AML-193 (cell line): ENCODE measurements around the gene MRPS2.

Experiments used
- DNase-seq, 2 experiments: peaks; one replicate each; lab custom pipeline; 2025; lab: John Stamatoyannopoulos, UW

The MRPS2 gene

GRCh38 chr9:135480071-135480939 is 20.2 kb upstream of the MRPS2 start:
- DNase-seq, result no peak

GRCh38 chr9:135480940-135481310 is 19.6 kb upstream of the MRPS2 start:
- no peak for DNase-seq

DNA sequence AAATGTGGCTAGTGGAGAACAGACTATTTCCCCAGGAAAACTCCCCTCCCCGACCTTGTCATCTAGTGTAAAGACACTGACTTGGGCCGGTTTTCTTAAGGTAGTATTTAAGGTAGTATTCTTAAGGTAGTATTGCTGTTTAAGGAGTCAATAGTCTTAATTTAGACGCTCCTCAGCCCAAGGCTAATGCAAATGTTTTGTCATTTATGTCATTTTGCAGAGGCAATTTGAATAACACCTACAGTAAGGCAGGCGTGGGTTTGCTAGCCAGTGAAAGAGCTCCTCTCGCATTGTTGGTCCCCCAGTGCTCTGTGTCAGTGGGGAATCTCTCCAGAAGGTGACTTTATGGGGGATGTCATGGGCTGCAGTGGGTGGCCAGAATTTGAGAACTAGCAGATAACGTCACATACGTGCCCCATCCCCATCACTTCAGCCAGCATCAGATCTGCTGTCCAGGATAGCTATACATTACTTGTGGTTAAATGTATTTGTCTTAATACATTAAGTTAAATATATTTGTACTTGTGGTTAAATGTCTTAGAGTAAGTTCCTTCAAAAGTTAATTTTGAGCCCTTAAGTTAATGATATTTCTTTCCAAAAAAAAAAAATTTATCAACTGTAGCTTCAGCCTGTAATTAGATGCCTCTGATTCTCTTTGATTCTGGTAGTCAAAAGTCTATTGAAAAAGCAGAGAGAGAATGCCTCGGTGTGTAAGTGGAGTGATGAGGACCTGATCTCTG is 18.3 kb upstream of the MRPS2 start:
- DNase-seq, result no peak

DNA sequence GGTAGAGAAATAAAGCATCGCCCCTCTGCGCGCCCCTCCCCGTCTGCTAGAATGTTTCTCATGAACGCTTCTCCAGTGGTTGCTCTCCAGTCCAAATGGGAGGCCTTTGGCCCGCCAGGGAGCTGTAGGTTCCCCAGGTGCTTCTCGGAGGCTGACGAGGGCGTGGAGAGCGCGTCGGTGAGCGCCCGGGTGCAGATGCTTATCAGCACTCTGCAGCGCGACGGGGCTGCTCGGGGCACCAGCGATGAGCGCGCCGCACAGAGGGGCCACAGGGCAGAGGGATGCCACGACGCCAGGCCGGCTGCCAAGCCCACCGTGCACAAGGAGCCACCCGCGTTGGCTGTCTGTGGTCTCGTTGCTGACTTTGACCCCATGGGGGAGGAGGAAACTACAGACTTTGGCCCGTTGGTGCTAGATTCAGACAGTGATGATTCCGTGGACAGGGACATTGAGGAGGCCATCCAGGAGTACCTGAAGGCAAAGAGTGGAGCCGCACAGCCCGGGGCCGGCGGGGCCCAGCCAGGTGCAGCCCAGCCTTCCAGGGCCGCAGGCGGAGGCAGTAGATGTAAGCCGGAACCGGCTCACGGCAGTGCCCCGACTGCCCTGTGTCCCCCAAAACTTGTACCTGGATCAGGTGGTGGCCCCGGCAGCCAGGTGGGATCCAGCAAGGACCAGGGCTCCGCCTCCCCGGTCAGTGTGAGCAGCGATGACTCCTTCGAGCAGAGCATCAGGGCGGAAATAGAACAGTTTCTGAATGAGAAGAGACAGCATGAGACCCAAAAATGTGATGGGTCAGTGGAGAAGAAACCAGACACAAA is 15.8 kb upstream of the MRPS2 start:
- no peak for DNase-seq

GRCh38 chr9:135485385-135485784 is 15.1 kb upstream of the MRPS2 start:
- no peak for DNase-seq

- DNase-seq, result no peak
Measured at GRCh38 chr9:135485832-135486231, 14.7 kb upstream of the MRPS2 start.

GRCh38 chr9:135486267-135487065 is 14.0 kb upstream of the MRPS2 start:
- DNase-seq, result no peak

DNA sequence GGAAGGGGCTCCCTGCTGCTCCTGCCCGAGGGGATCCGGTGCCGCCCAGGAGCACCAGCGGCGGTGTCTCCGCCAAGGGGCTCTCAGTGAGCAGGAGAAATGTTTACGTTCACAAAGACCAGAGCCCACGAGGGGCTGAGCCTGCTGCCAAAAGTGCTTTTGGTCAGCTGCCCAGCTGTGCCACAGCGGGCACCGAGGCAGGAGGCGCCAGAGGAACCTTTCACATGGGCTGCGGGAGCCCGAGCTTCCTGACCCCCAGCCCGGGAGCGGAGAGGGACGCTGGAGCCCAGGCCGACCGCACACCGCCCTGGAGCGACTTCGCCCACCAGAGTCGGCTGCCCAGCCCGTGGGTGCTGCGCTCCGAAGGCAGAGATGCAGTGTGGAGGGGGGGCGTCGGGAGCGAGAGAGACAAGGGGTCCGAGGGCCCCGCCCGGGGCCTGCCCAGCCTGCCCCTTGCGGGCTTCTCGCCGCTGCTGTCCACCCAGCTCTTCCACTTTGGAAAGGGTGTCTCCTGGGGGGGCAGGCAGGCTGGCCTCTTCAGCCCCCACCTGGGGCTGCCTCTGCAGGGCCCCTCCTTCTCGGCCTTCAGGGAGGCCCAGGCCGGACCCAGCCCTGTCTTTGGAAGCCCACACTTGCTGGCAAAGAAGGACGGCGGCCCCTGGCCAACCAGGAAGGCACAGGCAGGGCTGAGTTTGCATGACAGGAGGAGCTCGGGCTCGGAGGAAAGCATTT is 13.0 kb upstream of the MRPS2 start:
- no peak for DNase-seq

DNA sequence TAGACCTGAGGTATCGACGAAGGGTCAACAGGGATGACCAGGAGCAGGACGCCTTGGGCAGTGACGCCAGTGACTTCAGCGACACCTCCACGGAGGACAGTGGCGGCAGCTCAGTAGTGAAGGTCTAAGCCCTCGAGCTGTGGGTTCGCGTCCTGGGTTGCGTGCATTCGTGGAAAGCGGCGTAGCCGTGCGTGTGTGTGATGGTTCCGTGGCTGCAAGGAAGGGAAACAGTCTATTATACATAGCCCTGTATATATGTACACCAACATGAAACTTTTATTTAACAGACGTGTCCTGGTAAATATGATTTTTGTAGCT is 12.5 kb upstream of the MRPS2 start:
- DNase-seq, result no peak

DNA sequence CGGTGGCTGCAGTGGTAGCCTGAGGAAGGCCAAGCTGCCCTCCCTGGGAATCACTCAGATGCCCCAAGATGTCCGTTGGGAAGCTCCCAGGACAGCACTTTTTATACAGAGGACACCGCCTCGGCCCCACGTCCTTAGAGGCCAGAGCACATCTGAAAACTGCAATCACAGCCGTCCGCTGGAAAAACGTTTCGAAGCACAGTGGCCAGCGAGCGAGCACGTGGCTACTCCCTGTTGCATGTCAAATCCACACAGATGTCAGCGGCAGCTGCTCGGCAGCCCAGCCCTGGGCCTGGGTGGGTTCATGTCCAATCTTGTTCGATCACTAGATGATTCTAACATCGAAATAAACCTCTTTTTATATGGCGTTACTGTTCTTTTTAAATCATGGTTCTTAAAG is 12.0 kb upstream of the MRPS2 start:
- no peak for DNase-seq

DNA sequence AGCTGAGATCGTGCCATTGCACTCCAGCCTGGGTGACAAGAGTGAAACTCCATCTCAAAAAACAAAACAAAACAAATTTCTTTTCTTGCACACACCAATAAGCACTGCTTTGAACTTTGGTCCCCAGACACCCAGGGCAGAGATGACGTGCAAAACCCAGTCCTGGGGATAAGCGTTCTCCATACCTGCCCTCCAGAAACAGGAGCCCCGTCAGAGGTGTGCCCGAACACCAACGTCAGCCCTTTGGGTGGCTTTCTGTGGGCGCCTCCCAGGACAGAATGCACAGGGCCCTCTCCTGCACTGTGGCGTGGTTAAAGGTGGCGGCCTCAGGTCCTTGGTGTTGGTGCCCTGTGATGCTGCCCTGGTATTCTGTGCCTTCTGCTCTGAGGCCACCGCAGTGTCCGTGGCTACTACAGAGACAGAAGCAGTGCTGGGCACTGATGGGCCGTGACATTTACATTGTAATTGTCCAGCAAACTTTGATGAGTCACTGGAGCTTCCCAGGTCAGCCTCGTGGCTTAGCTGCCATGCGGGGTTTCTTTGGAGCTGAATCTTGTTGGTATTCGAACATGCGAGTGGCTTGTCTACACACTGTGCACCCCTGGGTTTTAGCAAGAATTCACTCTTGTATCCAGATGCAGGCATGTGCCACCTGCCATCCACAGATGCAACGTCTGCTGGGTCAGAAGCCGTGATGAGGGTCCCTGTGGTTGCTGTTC is 11.1 kb upstream of the MRPS2 start:
- DNase-seq, result no peak

GRCh38 chr9:135490166-135490870 is 10.2 kb upstream of the MRPS2 start:
- DNase-seq, result no peak

- no peak for DNase-seq
Measured at GRCh38 chr9:135490980-135491464, 9.5 kb upstream of the MRPS2 start.

GRCh38 chr9:135491764-135492163 is 8.7 kb upstream of the MRPS2 start:
- no peak for DNase-seq

- DNase-seq, result no peak
Measured at GRCh38 chr9:135492886-135493669, 7.4 kb upstream of the MRPS2 start.

- DNase-seq, result no peak
Measured at GRCh38 chr9:135494791-135495559, 5.5 kb upstream of the MRPS2 start.

DNA sequence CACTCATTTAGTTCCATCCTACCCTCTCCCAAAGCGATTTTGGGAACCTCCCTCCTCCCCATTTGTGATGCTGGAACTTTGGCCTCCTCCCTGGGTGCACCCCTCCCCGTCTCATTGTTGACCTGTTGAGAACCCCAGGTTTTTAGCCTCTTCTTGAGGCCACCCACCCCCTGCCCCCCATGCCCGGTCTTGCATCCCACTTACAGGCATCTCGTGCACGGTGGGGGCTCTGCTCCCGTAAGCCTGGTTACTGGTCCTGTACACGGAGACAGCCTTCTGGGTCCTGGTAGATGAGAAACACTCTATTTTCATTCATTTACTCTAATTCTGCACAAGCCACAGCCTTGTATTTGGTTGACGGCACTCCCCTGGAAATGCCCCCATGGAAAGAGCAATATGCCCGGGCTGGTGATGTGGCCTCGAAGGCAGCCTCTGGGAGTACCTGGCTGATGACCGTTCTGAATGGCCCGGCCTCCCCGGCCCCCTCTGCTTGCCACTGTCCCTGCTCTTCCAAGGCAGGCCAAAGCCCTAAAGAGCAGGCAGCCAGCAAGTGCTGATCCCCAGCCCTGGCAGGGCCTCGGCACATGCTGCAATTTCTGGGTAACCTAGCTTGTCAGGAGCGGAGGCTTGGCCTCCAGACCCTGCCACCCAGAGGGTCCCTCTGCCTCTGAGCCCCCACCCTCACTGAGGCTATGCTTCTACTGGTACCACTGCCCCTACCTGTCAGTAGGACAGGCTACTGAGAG is 1.9 kb upstream of the MRPS2 start:
- DNase-seq, result no peak
